CMK (cell line): Measurements from ENCODE around the gene TFDP2.
"Not testable (repeated sequence)": the region's sequence is repeated elsewhere in the genome, so short reads cannot be mapped to it uniquely, and the experiment has no call there.

Source experiments
- DNase-seq: peaks from one replicate; pipeline ENCODE4 v3.0.0-alpha.2; 2010; ENCODE audit warnings: low read depth

The TFDP2 gene

DNA sequence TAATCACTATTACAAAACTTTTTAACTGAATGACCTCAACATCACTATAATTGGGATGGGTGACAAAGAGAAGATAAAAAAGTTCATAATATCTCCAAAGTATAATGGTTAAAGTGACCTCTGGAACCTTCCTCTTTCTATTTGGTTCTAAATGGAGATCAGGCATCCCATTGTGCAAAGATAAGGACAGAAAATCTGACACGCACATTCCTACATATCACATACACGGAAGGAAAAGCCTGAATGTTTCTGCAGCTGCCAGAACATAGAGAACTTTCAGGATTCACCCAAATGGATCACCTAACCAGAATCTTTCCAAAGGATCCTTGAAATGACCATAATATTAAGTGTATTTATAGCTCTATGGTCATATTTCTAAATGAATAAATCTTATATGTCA lies 128.2 kb downstream of the TFDP2 start:
- no peak for DNase-seq

DNA sequence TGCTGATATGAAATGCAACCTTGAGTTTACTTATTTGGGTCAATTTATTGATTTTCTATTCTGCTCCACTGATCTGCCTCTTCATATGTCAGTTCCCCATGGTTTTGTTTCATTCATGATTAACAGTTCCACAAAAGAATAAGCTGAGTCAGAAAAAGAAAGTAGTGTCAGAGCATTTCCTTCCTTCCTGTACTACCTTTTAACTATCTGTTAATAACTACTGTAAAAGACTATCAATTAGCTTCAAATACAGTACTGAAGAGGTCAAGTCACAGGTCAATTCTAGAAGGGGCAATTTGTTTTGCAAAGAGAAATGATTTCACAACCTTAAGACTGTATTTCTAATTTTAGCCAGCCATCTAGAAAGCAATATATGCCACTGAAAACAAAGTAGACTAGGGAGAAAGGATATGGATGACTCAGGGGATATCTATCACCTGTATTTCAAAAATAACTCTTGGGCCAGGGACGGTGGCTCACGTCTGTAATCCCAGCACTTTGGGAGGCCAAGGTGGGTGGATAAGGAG lies 129.5 kb downstream of the TFDP2 start:
- no peak for DNase-seq

DNA sequence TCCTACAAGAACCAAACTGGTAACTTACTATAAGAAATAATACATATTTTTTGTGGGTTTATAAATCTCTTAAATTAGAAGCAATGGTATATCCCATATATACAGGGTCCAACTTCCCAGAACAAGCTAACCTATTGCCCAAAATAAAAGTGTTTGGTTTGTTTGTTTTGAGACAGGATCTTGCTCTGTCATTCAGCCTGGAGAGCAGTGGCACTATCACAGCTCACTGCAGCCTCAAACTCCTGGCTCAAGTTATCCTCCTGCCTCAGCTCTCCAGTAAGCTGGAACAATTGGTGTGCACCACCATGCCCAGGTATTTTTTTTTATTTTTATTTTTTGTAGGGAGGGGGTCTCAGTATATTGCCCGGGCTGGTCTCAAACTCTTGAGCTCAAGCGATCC lies 135.4 kb downstream of the TFDP2 start:
- no peak for DNase-seq

DNA sequence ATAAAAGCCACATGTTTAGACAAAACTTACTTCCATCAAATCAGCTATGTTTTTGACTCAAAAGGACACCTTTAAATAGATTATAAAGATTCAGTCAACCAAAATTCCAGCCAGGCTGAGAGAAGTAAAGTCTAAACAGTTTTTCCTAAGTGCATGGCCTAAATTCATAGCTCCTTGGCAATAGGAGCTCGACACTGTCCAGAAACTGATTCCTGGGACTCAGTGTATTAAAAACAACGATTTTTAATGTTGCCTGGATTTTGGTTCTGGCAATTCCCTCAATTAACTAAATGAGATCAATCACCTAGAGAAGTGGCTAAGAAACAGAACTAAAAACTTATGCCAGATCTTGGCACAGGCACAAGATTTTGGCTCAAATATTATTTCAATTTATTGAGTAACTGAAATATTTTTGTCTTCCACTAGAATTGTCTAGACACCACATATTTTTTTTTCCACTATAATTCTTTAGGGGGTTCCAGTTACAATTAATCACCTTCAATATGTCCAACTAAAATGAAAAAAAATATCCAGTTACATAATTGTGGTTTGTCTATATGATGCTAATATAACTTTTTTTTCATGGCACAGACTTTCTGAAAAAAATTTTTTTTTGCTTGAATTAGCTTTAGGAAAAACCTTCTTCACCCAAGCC lies 135.9 kb downstream of the TFDP2 start:
- DNase-seq: no peak

DNA sequence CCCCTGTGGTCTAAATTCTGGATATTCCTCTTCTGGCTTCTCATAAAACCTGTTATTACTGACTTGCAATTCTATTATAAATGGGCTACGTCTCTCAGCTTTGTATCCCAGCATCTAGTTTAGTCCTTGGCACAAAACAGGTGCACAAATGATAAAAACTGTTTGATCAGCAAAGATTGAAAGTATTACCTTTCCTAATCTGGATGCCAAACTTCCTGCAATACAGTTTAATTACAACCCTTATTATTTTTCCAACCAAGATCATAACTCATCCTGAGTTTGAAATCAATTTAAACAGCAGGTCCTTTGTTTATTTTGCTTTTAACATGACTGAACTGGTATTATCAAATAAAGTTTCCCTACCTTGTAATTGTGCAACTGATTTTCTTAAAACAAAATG lies 140.3 kb downstream of the TFDP2 start:
- no peak for DNase-seq

DNA sequence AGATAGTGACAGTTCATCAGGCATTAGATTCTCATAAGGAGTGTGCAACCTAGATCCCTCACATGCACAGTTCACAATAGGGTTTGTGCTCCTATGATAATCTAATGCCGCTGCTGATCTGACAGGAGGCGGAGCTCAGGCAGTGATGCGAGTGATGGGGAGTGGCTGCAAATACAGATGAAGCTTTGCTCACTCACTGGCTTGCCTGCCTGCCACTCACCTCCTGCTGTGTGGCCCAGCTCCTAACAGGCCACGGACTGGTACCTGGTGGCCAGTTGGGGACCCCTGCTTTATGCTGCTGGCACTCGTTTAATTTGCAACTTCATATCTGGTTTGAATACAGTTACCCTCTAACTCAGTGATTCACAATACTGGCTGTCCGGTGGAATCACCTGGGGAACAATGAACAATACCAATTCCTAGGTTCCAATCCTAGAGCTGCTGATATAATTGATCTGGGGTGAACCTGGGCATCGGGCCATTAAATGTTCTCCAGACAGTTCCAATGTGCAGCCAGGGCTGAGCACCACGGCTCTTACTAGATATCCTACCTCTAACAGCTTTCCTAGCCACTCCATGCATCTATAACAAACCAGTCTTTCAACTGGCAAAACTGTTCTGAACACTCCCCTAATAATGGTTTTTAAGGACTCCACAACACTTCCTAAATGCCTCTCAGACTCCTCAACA lies 141.5 kb downstream of the TFDP2 start:
- no peak for DNase-seq

DNA sequence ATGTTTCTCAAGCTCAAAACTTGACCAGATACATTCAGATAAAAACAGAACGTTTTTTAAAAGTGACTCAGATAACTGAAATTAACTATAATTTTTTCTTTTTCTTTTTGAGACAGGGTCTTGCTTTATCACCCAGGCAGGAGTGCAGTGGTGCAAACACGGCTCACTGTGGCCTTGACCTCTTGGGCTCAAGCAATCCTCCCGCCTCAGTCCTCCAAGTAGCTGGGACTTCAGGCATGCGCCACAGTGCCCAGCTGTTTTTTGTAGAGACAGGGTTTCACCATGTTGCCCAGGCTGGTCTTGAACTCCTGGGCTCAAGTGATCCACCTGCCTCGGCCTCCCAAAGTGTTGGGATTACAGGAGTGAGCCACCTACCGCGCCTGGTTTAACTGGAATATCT lies 144.4 kb downstream of the TFDP2 start:
- DNase-seq: not testable (repeated sequence)

DNA sequence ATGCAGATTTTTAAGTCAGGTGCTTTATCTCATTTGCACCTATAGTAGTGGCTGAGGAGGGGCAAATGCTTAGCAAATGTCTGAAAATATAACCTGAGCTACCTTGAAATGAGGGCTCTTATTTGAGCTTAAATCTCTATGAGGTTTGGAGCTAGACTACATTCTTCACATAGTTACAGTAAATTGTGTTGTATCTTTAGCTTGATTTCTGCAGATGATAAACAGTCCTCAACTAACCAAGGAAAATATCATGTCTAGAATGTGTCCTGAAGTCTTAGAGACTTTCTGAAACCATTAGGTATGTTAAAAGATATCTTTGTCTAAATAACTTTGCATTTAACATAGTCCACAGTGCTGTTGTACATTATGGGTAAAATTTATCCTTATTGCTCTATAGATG lies 145.3 kb downstream of the TFDP2 start:
- no peak for DNase-seq

DNA sequence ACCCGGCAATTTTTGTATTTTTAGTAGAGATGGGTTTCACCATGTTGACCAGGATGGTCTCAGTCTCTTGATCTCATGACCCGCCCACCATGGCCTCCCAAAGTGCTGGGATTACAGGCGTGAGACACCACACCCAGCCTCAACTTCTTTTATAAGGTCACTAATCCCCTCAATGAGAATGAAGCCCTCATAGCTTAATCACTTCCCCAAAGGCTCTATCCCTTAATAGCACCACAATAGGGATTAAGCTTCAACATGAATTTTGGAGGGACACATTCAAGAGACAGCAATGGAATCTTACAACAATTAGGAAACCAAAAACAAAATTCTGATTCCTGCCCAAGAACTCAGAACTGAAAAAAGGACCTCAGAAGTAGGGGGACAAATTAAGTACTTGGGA lies 146.1 kb downstream of the TFDP2 start:
- no peak for DNase-seq

DNA sequence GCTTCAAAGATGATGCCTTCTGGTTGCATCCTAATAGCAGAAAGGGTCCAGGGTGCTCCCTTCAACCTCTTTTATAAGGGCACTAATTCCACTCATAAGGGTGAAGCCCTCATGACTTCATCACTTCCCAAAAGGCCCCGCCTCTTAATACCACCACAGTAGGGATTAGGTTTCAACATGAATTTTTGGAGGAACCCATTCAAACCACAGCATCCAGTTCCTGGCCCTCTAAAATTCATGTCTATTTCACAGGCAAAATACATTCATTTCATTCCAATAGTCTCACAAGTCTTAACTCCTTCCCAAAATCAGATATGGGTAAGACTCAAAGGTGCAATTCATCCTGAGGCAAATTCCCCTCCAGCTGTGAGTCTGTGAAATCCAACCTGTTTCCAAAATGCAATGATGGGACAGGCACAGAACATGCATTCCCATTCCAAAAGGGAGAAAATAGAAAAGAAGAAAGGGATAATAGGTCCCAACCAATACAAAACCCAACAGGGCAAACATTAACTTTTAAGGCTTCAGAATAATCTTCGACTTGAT lies 148.9 kb downstream of the TFDP2 start:
- no peak for DNase-seq

DNA sequence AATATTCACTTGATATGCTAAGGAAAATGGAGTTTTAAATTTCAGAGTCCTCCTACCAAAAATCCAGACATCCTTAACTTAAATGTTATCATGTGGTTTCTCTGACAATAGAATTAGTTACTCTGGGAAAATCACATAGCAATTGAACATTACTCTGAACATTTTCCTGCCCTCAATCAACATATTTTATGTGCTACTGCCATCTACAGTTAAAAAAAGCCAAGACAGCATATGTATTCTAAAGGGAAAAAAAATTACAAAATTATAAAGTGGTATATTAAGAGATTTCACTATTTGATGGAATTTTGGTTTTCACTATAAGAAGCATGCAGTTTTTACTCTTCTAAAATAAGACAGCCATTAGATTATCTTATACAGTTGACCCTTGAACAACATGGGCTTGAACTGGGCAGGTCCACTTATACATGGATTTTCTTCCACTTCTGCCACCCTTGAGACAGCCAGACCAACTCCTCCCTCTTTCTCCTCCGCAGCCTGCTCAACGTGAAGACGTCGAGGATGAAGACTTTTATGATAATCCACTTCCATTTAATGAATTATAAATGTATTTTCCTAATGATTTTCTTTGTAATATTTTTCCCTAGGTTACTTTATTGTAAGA lies 150.6 kb downstream of the TFDP2 start:
- DNase-seq: no peak

DNA sequence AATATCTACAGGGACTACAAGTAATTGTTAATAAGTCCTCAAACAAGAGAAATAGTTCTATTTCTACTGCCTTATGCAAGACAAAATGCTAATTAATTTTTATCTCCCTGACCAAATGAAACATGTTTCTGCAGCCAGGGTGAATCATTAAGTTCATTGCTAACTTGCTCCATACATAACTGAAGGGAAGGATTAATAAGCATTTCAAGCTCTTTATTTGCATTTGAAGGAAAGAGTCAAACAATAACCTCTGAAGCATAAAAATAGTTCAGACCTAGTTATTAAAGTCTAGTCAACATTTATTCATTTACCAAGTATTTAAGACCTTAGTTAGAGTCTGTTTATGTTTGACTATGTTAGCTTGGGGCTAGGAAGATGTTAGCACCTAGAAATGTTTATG lies 152.9 kb downstream of the TFDP2 start:
- DNase-seq: no peak

DNA sequence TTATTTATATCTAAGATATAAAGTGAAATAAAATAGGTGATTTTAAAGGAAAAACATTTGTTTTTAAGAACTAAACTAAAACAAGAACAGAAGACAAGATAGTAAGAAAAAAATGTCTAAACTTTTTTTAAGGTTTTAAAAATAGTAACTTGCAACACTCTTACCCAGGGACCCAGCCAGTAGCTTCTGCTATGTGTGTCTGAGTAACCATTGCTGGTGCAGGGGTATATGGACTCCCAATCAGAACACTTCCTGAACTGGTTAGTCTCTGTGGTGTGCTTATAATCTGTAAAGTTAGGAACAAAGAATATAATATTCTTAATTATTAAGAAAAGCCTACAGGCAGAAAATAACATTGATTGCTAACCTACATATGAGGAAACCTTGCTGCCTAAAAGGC lies 154.5 kb downstream of the TFDP2 start:
- DNase-seq: no peak

DNA sequence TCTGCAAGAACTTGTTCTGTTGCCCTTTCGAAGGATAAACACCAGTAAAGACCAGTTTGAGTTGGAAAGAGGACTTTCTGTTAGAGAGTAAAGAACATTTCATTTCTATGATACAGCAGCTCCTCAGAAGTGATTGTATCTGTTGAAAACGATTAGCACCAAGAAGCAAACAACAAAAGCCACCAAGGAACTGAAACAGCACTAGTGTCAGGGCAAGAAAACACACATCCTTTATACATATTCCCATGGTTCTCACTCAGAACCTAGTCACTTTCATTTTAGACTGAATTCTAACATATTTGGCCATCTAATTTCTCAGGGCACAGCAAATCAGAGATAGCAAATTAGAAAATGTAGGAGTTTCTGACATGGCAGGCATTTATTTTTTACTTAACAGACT lies 156.8 kb downstream of the TFDP2 start:
- DNase-seq: no peak

DNA sequence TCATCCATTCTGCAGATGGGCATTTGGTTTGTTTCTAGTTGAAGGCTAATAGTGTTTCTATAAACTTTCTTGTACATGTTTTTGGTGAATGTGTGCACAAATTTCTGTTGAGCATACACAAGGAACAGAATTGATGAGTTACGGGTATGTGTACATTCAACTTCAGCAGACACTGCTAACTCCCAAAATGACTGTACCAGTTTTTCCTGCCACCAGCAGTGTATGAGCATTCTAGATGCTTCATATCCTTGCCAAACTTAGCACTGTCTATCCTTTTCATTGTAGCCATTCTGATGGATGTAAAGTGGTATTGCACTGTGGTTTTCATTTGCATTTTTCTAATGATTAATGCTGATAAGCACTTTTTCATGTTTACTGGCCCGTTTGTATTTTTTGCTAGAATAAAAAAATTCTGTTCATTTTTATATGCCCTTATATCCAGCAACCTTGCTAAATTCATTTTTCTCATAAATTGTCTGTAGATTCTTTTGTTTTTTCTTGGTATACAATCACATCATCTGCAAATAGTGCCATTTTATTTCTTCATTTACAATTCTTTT lies 162.7 kb downstream of the TFDP2 start:
- DNase-seq: no peak

DNA sequence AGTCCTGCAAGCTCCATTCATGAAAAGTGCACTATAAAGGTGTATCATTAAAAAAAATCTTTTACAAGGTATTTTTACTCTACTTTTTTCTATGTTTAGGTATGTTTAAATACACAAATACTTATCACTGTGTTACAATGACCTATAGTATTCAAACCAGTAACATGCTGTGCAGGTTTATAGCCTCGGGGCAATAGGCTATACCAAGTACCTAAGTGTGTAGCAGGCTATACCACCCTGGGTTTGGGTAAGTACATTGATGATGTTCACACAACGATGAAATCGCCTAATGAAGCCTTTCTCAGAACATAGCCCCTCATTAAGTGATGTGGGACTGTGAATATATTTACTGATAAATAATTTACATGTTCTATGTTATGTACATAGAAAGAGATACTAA lies 168.3 kb downstream of the TFDP2 start:
- DNase-seq: no peak

DNA sequence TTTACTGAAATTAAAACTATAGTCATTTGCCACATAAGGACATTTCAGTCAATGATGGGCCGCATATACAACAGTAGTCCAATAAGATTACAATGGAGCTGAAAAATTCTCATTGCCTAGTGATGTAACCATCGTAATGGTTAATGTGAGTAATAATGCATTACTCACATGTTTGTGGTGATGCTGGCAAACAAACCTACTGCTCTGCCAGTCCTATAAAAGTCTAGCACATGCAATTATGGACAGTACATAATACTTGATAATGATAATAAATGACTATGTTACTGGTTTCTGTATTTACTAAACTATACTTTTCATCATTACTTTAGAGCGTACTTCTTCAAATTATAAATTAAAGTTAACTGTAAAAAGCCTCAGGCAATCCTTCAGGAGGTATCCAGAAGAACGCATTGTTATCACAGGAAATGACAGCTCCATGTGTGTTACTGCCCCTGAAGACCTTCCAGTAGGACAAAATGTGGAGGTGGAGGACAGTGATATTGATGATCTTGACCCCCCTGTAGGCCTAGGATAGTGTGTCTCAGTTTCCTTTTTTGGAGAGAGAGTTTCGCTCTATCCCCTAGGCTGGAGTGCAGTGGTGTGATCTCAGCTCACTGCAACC lies 170.2 kb downstream of the TFDP2 start:
- no peak for DNase-seq

DNA sequence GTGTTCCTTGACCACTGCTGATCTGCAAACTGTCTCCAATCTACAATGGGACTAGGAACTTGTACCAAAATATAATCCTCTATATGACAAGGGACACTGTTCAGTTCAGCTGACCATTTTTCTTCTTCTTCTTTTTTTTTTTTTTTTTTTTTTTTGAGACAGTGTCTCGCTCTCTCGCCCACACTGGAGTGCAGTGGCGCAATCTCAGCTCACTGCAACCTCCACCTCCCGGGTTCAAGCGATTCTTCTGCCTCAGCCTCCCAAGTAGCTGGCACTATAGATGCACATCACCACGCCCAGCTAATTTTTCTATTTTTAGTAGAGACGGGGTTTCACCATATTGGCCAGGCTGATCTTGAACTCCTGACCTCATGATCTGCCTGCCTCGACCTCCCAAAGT lies 174.6 kb downstream of the TFDP2 start:
- DNase-seq: not testable (repeated sequence)

DNA sequence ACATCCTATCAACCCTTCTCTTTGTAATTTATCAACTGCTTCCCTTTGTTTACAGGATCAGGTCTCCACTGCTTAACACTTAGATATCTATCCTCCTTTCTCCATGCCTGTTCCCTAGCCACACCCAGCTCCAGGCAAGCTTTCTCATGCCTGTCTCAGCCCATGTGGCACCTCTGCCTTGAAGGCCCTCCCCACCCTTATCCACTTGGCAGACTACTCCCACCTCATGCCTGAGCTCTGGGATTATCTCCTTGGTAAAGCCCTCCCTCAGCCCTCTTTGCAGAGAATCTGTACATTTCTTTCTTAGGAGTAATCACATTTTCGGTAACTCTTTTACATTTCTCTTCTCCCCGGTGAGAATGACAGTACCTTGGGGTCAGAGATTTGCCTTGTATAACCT lies 176.9 kb downstream of the TFDP2 start:
- DNase-seq: no peak

DNA sequence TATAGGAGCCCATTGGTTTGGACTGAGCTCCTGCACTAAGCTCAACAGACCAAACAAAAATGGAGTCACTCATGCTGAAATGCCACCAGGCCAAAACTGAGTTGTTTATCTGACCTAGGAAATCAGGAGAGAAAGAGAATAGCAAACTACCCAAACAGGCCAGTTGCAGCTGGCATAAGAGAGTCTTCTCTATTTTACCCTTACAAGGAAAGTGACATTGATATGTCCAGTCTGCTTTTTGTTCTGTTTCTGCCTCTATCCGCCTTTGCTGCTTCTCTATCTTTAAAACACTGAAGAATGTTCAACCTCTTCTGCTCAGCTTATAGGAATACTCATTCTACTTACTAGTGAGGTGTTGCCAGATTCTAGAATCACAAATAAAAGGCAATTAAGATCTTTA lies 177.8 kb downstream of the TFDP2 start:
- no peak for DNase-seq

DNA sequence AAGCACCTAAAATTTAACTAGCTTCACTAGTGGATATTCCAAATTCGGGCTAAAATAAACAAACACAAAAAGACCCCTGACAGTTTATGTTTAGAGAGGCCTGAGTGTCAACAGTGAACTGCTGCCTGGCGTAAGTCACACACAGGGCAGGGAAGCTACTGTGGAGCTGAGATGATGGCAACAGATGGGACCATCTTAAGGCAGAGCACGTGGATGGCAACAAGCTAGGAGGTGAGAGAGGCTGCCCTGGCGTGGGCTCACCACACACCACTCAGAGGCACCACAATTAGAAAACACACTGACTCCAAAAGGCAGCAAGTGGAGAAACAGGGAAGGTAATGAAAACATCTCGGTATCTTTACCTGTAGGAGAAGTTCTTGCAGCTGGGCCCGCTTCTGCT lies 179.6 kb downstream of the TFDP2 start:
- DNase-seq: no peak

DNA sequence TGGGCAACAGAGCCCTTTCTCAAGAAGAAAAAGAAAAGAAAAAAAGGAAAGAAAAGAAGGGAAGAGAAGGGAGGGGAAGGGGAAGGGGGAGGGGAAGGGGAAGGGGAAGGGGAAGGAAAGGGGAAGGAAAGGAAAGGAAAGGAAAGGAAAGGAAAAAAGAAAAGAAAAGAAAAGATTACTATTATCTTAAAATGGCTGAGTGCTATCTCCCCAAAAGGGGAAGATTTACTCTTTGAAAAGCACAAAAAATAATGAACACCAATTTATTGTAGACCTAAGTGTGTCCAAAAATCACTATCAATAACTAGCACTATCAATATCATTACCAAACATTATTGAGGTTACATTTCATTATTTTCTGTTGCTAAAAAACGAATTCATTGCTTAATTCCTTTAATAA lies 183.9 kb downstream of the TFDP2 start:
- DNase-seq: no peak
